ENCODE data around the gene PICALM.
A peak's percentile ranks its signal among the peaks of the same experiment; 100 is the strongest.

Gene PICALM

DNA sequence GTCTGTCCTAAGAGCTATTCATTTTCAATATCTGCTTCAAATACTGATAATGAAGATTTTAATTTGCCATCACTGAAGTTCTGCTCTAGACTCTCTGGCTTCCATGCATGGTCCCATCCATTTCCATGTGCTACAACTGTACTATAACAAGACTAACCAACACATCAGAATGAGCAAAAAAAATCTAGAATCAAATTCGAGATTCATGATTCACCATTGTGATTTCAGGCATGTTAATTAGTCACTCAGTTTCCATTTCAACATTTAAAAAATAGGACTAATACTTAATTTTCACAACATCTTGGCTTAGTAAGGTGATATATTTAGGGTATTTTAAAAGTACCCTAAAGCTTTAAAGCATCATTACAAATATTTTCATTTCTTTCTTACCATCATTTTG is 22.8 kb downstream of the PICALM start:
- DNase-seq = no peak

DNA sequence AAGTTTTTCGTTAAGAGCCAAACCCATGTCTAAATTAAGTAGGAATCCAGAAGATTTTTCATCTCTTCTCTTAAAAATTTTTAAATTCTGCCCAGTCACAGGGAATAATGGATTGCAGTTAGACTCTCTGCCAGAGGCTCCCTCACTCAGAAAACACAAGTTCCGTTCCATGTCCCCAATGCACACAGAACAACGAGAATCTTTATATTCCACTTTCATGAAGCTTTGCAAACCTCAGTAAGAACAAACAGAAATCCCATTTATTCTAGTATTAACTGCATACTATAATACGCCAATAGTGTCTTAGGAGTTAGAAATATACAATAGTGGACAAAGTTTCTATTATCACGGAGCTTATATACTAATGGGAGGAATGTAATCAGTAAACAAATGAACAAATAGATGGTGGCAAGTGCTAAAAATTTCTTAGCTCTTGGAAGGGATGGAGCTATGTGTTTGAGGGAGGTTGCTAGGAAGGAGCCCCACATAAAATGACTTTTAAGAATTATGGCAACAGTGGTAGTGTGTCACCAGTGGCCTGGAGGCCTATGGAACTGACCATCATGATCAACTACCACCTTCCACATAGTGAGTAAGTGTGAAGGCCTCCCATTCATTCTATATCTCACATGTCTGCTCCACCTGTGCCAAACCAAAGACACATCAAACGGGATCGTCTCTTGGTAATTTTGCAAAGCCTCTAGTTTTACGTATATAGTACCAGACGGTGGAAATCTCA is 24.9 kb downstream of the PICALM start:
- no peak for DNase-seq

DNA sequence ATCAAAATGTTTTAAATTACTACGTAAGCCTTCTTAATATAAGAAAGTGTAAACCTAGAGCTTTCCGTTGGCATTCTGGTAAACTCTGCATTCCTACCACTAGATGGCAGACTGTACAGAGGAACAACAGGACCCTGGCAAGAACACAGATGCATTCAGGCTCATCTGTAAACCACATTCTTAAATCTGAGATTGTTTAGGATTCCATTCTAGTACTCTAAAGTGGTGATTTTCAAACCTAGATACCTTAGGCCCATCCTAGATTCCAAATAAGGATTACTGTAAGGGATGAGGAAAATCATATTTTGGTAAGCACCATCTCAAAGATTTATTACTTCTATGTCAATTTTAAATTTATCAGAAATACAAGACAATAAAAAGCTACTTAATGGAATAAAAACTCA is 26.9 kb downstream of the PICALM start:
- peak; percentile 82 for DNase-seq

DNA sequence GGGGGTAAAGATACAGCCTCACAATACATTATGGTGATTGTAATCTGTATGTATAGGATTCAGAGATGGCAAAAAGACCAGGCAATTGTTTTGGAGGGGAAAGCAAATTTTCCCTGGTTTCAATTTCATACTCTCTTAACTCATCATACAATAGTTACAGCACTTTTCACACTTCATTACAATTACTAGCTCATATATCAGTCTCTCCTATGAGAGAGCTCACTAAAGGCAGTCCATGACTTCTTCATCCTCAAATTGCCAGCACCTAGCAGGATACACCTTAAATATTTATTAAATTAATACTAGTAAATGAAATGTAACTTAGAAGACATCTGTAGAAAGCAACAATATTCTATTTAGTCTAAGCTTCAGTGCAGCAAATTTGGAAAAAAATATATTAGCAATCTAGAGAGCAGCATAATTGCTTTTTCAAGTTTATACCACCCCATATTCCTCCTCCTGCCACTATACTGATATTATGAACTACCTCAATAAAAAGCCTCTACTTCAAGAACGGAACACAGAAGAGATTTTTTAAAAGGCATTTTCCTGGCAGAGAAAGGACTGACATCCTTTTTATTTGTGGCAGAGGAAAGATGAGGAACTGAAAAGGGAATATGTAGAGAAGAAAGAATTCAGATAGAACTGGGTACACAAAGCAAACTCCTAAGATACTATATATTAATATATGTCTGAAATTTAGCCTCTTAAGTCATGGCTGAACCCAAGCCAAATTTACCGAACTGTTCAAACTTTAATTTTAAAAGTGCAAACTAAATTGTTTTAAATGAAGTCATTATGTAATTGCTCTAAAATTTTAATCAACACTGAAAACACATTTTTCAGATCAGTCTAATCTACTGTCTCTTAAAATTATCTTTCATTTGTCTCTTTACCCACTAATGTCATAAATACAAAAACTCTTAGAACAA is 27.7 kb downstream of the PICALM start:
- DNase-seq = no peak

DNA sequence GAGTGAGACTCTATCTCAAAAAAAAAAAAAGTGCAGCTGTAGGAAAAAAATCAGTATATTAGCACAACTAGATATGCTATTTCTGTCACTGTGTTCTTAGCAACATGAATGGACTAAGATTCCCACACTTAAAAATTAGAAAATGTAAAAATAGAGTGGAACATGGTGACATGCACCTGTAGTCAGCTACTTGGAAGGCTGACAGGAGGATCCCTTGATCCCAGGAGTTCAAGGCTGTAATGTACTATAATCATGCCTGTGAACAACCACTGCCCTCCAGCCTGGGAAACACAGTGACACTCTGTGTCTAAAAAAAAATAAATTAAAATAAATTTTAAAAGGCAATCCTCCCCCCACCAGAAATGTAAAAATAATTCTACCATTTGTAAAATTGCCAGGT is 29.8 kb downstream of the PICALM start:
- no peak for DNase-seq

DNA sequence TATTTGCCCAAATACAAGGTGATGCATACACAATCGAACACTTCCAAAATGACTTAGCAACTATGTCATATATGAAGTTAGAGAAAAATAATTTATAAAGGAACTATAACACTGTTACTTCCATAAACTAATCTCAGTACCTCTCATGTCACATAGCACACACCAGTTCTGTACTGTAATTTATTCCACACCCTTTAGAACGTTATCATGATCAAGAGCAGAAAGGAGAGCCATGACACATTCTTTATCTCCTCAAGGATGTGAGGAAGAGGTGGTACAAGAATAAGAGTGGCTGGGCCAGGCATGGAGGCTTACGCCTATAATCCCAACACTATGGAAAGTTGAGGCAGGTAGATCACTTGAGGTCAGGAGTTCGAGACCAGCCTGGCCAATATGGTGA is 31.1 kb downstream of the PICALM start:
- no peak for DNase-seq

DNA sequence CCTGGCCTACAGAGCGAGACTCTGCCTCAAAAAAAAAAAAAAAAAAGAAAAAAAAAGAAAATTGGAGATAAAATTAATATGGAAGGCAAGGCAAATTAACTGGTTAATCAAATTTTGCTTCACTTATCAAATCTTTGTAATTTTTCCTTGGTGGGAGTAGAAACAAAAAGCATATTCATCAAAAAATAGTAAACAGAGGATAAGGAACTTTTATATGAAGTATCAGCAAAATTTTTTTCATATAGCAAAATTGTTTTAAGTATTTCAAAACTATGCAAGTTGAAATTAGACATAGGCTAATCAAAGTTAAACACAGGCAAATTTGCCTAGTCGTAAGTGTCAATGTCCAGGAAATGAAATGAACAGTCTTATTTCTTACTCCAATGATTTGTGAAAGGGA is 33.0 kb downstream of the PICALM start:
- no peak for DNase-seq

DNA sequence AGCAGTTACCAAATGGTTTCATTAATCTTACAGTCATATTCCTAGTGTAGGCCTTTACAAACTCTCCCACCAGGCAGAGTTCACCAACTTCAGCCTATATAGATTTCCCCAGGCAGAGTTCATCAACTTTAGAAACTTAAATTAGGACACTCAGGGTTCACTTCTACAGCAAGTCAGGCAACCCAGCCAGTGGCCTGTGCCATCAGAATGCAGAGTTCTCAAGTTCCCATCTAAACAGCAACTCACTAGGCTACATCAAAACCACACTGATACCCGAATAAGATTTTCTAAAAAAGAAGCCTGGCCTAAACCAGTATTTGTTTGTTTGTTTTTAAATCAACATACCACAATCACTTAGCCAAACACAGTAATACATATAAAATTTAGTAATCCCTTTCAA is 33.7 kb downstream of the PICALM start:
- DNase-seq = no peak

DNA sequence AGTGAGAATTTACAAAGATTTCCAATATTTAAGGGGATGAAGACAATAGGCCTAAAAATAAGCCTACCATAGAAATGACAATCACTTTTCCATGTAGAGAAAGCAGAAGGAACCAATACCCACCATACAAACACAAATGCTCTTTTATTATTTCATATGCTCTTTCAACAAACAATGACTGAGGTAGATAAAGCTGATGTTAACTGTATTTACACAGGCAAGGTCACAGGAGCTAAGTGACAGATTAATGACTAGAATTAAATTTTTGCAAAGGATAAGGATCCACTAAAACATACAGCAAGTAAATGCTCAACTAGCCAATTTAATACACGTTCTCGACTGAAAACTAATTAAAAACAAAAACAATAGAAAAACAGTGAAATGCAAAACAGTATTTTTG is 34.2 kb downstream of the PICALM start:
- no peak for DNase-seq

DNA sequence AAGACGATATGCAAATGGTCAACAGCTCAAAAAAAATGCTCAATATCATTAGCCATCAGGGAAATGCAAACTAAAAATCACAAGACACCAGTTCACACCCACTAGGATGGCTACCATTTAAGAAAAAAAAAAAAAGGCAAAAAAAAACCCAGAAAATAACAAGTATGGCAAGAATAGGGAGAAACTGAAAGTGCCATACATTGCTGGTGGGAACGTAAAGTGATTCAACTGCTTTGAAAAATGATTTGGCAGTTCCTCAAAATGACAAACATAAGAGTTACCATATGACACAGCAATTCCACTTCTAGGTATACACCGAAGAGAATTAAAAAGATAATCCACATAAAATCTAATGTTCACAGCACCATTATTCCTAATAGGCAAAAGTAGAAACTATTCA is 47.5 kb downstream of the PICALM start:
- no peak for DNase-seq

DNA sequence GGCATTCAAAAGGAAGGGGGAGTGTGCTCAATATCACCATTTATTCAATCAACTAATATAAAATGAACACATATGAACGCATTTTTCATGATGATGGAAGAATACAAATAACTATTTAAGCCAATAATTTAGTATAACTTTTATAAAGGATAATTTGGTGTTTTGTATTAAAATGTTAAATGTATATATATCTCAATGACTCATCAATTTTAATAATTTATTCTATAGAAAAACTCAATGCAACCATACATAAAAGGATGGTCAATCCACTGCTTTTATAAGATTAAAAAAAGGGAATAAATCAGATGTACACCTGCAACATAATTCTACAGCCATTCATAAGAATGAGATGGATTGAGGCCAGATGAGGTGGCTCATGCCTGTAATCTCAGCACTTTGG is 50.6 kb downstream of the PICALM start:
- no peak for DNase-seq

DNA sequence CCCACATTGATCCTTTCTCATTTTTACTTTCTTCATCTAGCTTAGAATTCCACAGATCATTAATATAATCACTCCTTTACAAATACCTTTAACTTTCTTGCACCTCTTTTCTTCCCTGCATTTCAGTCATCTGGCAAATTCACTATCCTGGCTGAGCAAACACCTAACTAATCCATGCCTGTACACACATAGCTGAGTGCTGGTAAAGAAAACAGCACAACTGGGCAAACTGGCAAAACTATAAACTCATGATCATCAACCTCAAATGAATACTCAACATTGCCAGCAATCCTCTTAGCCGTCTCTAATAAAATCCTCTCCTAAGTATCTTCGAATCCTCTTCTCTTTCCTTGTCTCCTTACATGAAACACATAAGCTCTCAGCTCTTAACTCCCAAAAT is 52.4 kb downstream of the PICALM start:
- no peak for DNase-seq

DNA sequence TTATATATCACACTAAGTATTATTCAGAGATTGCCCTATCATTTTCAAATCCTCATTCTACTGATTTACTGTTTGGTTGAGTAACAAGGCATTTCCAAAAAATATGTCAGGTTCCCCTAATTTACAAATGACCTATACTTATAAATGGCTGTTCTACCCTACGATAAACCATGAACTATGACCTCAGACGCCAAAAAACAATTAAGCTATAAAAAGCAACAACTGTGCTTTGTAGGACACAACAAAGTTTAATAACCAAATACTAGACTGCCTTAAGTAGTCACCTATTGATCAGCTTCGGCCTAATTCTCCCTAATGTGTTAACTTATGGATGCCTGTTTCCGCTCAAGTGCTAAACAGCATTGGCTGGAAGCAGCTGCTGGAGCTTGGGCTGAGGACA is 53.2 kb downstream of the PICALM start:
- DNase-seq = no peak

DNA sequence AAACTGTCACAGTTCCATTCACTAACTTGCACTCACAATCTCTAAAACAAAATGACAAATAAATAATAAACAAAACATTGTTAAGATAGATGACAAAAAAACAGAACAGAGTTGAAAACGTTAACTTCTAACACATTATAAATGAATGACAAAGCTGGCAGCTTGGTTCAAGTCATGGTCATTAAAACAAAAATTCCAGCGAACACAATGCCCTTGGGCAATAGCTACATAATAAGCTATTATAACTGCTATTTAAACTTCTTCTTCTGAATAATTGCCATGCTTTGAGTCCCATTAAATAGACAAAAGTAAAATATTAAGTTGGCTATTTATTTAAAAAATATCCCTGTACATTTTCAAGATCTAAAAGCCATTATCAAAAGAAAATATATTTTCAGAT is 54.7 kb downstream of the PICALM start:
- no peak for DNase-seq

DNA sequence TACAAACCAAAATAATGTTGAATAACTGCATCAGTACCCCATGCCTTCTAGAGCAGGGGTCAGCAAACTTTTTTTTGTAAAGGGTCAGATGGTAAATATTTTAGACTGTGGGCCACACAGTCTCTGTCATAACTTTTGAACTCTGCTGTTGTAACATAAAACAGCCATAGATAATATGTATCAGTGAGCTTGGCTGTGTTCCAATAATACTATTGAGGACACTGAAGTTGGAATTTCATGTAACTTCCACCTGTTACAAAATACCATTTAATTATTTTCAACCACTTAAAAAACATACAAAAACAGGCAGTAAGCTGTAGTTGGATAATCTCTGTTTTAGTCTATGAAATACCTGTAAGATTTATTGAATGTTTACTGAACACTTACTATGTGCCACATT is 55.2 kb downstream of the PICALM start:
- DNase-seq = no peak

DNA sequence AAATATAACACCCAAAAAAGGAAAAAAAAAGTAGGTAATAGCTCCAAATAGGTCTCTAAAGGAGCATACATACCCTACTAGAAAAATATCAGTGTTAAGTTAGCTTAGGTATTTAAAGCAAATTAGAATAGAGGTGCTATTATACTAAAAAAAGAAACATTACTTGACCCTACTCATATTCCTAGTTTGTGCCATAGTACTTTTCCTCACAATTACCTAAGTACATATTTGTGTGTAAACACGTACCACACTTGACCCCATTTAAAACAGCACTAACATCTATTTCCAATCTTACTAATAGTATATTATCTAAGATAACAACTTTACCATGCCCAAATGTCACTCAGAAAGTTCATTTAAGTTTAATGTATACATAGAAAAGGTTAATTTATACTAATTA is 57.7 kb downstream of the PICALM start:
- DNase-seq = no peak

DNA sequence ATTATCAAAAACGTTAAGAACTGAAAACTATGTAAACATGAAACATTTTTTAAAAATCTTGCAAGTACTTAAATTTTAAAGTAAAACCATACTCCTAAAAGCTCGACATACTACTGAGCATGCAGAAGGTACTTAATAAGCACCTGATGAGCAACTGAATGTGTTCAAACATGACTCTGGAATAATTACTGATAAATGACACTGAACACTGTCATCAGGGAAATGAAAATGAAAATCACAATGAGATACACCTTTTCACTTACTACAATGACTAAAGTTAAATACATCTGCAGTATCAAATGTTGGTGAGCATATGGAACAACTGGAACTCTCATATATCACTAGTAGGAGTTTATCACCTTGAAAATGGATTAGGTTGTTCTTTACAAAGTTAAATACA is 65.2 kb downstream of the PICALM start:
- DNase-seq = no peak

DNA sequence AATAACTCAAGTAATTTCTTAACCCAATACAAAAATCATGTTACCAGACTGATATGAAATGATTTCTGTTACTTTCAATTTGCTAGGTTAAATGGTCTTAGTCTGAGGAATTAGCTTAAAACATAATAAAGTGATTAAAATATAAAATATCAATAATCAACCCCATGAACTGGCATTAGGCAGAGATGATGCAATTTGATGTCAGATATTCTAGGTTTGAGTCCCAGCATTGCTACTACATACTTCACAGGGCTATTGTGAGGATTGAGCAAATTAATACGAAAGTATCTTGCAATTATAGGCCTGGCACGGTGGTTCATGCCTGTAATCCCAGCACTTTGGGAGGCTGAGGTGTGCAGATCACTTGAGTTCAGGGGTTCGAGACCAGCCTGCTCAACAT is 66.5 kb downstream of the PICALM start:
- no peak for DNase-seq

DNA sequence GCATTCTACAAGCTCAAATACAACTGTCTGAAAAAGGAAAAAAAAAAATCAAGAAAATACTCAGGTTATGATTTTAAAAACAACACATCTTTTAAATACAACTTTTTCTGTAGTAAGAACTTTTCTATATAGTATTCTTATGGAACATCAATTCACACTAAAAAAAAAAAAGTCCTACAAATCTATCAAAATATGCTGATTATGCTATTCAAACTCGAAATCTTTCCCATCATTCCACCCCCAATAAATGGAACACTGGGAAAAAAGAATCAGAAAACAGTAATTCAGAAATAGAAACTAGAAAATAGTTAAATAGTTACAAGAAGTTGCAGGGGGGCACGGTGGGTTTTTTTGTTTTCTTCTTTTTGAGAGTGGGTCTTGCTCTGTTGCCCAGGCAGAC is 77.4 kb downstream of the PICALM start:
- no peak for DNase-seq

DNA sequence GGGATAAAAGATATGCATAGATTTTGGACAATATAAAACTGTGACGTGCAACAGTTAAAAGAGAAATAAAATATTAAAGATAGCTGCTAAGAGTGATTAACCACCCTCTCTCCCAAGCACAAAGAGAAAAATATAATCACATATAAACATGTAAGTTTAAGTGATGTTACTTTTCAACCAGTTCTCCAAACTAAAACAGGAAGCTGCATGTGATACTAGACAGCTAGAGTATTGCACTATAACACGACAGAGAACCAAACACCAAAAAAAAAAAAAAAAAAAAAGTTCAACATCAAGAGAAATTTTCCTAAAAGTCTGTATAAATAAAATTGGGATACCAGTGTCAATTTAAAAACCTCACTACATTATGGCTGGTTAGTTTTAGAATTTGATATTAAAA is 79.1 kb downstream of the PICALM start:
- DNase-seq = no peak

DNA sequence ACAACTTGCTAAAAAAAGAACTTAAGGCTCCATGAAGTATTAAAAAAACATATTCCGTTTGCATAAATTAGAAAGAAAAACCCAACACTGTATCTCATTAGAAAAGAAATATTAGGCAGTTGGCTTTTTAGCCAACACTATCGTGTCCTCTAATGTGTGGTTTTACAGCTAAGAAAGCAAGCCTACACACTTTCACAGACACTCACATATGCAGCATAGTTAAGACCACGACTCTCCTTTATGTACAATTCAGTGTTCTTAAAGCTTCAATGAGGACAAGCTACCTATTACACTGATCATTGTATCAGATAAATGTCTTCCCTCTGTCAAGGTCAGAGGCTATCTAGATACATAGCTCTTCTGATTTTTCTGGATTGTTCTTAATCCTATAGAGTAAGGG is 80.1 kb downstream of the PICALM start:
- DNase-seq = no peak

DNA sequence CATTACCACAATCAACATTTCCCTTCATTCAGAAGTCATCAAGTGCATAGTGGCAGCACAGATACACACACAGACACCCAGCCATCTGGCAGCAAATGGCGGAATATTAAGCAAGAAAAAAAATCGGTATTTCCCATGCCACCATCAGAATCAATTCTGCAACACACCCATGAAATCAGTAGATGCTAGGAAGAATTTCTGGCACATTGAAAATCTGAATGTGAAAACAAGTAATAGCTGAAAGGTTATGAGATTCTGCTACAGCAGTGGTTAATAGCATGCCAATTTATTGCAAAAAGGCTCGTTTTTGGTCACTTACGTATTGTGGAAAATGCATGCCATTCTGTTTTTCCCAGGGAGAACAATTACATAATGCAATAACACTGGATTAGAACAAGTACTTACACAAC is 91.1 kb downstream of the PICALM start:
- DNase-seq = no peak

DNA sequence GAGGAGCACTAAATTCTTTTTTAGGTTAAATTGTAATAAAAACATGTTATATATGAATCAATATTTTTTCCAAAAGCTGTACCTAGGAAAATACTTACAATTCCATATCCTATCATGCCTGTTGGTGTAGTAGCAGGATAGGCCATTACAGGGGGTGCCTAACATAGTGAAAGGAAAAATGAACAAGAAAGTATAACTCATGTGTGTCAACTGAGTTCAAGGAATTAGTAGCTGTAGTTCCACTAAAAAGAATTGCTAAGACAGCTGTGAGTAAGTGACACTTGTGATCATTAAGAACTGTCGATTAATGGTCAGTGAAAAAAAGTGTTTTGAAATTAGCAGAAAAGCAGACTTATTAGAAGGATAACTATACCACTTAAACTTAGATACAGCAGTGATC is 92.4 kb downstream of the PICALM start:
- DNase-seq = no peak

DNA sequence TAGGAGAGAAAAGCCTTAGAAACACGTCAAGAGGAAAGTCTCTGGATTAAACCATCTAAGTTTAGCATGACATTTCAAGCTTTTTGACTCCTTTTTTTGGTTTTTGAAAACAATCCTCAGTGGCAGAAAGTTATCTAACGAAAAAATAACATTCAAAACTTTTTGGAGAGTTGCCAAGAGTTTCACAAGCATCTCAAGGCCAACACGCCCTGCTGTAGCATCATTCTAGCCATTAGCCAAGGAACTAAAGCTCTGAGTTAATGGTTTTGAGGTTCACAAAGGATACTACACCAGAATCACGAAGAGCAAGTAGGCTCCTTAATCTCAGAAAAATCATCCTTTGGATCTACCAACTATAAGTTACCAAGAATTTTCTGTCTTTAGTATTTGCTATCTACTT is 94.8 kb downstream of the PICALM start:
- no peak for DNase-seq

DNA sequence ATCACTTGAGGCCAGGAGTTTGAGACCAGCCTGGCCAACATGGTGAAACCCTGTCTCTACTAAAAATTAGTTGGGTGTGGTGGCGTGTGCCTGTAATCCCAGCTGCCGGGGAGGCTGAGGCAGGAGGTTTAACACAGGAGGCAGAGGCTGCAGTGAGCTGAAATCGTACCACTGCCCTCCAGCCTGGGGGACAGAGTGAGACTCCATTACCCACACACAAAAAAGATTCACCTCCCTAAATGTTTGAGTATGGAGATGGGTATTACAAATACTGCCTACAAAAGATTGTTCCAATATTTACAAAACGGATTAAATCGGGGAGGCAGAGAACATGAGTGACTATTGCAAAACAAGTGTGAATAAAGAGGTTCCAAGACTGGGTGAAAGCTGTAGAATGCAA is 98.3 kb downstream of the PICALM start:
- no peak for DNase-seq

Data from CD4-positive, alpha-beta T cell treated with Interleukin-4 for 4 hours (primary cell).